NCI-H69 (cell line): ENCODE data around the gene RAP1GAP2.

Experiments used
- DNase-seq: peaks from one replicate; lab custom pipeline; 2025; lab: John Stamatoyannopoulos, UW

The RAP1GAP2 gene

DNA sequence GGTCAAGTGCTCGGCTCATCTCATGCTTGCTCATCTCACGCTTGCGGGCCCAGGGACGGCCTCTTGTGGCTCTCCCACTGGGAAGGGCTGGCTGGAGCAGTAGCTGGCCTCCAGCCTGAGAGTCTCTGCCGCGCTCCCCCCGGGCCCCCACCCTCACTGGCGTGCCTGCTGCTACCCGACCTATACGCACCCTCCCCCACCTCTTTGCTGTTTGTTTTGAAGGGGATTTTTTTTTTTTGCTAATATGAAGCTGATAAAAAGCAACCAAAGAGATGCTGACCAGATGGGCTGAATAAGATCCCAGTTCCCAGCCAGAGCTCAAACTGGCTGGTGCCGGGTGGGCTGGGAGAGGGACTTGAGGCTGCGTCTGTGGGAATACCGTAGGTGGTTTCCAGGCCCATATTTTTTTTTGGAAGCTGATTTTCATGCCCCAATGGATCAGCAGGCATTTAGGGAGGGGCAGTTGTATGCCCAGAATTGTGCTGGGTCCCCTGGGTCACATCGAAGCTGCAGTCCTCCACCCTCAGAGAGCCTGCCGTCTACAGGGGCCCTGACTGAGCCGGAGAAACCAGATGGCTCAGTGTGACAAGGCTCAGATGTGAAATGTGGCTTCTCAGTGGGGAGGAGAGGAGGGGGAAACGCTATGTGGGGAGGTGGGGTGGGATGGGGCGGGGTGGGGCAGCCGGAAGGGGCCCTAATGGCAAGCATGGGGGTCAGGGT, 115.0 kb downstream of the RAP1GAP2 start:
- no peak for DNase-seq

DNA sequence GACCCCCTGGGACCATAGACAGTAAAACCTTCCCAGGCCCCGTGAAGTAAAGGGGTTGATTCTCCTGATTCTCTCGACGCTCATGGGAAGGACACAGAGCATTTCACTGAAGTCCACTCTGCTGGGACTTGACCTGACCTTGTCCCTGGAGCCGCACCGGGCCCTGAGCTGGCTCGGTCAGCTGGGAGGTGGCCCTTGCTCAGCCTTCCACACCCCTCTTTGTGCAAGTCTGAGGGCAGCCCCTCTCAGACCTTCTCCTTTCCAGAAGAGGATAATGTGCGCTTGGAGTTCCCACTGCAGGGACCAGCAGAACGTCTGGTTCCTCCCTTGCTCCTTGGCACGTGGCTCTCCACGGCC, 115.5 kb downstream of the RAP1GAP2 start:
- DNase-seq, result no peak

DNA sequence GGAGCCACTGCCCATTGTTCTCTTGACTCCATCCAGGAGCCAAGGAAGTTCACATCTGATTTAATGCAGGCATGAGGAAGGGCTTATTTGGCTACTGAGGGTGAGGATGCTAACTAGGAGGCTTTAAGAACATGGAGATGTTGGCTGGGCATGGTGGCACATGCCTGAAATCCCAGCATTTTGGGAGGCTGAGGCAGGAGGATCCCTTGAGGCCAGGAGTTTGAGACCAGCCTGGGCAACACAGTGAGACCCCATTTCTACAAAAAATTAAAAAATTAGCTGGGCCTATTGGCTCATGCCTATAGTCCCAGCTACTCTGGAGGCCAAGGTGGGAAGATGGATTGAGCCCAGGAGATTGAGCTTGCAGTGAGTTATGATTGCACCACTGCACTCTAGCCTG, 116.5 kb downstream of the RAP1GAP2 start:
- no peak for DNase-seq

DNA sequence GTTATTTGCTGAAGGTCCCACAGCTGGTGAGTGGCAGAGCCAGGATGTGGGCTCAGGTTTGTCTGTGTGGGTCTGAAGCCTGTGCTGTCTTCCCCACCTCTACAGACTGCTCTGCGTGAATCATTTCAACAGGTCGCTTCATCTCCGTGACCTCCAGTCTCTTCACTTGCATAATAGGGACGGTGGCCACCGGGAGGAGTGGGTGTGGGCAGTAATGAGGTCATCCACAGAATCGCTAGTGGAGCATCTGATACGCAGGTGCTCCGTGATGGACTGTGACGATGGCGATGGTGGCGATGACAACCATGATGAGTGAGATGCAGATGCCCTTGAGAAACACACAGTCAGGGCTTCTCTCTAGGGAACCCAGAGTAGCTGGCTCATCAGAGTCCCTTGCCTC, 120.2 kb downstream of the RAP1GAP2 start:
- DNase-seq, result no peak

DNA sequence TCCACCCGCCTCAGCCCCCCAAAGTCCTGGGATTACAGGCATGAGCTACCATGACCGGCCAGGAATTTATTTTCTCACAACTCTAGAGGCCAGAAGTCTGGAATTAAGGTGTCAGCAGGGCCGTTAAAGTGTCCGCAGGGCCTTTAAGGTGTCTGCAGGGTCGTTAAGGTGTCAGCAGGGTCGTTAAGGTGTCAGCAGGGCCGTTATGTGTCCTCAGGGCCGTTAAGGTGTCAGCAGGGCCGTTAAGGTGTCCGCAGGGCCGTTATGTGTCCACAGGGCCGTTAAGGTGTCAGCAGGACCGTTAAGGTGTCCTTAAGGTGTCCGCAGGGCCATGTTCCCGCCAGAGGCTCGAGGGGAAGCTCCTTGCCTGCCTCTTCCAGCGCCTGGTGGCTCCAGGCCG, 125.2 kb downstream of the RAP1GAP2 start:
- DNase-seq, result no peak

DNA sequence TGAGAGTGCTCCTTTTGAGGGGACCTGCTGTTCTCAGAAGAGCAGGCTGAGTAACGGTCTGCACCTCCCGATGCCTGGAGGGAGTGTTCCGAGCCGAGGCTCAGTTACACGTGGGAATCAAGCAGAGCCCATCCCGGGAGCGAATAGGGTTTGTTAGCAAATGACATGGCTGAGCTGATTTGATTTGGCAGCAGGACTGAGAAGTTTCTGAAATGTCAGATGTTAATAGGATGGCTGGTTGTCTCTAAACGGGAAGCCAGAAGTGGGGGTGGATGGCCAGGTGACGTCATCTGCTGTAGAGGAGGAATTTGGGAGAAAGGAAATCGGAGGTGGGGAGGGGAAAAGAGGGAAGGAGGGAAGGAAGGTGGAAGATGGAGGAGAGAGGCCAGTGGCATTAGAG, 128.0 kb downstream of the RAP1GAP2 start:
- DNase-seq, result no peak

DNA sequence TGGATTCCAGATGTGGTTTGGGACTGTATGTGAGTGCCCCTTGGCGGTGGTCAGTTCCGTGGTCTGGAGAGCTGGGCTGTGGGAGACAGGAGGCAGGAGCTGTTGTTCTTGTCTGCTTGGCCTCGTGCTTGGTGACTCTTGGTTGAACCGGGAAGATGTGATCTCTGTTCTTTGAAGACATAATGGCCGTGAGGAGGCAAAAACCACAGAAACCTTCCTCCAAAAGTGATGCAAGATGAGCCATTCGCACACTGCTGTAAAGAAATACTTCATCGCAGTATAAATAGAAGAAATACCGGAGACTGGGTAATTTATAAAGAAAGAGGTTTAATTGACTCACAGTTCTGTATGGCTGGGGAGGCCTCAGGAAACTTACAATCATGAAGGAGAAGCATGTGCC, 128.8 kb downstream of the RAP1GAP2 start:
- no peak for DNase-seq

DNA sequence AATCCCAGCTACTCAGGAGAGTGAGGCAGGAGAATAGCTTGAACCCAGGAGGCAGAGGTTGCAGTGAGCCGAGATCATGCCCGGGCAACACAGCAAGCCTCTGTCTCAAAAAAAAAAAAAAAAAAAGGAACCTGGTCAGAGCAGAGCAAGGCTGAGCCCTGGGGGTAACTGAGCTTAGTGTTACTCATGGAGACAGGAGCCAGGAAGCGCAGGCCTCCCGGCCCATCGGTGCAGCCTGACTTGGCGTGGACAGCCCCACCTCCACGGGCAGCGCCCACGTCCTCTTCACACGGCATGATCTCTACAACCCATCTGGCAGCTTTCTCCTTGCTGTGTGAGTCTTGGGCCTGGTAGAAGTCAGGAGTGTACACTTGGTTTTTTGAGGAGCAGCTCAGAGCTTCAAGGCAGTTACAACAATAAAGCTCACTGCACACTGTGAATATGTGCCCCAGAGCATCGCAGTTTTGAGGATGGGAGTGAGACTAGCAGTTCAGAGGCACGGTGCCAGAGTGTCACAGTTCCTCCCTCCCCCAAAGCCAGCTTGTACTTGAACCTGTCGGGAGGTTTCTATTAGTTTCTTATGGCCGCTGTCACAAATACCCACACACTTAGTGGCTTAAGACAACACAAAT, 129.9 kb downstream of the RAP1GAP2 start:
- no peak for DNase-seq

DNA sequence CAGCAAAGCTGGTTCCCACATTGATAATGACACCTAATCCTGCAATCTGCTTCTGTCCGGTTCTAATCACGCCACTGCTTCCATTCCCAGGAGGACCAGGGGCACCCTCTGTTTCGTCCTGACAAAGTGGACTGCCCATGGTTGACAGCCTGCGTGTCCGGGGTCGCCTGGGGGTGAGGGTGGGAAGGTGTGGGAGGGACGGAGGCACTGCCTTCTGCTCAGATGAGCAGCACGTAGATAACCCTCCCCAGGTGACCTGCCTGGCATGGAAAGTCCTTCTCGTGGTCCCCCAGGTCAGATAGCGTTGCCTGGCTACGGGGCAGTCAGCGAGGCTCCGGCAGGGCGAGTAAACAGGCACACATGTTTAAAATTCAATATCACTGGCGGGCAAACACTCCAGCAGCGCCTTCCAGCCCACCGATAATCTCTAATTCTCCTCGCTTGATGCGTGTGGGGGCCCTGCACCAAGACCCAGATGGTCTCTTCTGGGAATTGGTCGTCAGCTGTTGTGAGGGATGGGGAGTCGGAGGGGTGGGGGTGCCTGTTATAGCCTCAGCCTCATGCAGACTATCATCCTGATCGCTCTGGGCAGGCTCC, 132.2 kb downstream of the RAP1GAP2 start:
- DNase-seq, result no peak

DNA sequence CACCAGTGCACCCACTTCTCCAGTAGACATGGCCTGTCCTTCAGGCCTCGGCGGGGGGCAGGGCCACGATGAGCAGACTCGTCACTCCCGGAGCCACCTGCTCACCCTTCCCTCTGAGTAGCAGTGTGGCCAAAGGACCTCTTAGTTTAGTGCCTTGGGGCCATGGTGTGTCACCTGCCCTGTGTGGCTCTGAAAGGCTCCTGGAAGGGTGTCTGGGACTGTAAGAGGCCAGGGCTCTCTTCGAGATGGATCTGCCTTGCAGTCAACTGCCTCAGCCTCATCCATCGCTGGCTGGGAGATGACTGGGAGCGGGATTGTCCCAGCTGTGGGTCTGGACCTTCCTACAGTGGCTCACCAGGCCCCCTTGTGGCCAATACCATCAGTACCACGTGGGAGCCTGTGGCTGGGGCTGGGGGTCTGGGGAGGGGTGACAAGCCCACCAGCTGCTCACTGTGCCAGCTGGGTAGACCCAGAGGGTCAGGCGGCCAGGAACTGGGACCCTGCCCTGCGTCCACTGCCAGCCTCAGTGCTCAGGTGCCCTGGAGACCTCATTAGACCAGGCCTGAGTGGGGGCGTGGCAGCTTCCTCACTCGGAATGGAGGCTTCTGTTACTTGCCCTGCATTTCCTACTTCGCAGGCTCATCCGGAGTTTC, 133.8 kb downstream of the RAP1GAP2 start:
- peak; percentile 33 for DNase-seq

DNA sequence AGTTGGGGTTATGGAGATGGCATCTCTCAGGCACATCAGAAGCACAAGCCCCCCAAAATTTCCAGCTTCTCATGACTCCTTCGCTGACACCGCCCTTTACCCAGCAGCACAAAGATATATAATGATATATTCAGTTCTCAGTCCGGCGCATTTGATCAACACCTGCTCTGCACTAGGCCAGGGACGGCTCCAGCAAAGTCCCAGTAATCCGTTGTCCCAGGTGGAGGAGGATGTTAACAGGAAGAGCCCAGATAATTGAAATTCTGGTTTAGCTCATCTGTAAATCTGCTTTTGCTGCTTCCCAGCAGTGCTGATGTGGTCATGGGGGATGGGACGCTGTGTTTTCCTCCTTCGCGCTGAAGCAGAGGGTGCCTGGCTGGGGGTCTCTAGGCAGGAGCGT, 135.6 kb downstream of the RAP1GAP2 start:
- no peak for DNase-seq

DNA sequence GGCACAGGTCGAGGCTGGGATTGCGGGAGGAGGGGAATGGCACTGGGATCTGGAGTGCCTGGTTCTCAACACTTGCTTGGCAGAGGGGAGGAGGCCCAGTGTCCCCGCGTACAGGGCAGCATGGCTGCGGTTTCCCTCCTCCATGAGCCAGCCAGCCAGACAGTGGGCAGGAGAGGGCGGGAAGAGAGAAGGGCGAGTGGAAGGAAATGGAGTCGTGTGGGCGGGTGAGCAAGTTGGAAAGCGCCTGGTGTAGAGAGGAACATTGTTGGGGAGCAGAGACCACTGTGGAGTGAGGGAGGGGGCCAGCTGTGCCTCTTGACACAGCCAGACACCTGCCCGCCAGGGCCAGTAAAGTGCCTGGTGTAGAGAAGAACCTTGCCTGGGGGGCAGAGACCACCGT, 136.7 kb downstream of the RAP1GAP2 start:
- no peak for DNase-seq

DNA sequence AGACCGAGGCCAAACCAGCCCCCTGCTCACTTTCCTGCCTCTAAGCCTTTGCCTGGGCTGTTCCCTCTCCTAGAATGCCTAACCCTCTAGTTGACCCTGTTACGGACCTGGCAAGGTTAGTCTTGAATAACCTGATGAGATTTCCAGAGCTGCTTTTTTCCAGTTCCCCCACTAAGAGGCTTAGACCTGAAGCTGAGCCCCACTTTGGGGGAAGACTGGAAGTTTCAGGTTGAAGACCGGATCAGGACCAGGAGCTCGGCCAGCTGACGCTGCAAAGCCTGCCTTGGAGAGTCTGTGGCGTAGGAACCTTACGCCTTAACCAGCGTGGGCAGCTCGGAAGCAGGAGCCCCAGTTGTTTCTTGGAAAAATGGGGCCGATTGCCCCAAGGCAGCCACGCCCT, 137.4 kb downstream of the RAP1GAP2 start:
- DNase-seq, result no peak

DNA sequence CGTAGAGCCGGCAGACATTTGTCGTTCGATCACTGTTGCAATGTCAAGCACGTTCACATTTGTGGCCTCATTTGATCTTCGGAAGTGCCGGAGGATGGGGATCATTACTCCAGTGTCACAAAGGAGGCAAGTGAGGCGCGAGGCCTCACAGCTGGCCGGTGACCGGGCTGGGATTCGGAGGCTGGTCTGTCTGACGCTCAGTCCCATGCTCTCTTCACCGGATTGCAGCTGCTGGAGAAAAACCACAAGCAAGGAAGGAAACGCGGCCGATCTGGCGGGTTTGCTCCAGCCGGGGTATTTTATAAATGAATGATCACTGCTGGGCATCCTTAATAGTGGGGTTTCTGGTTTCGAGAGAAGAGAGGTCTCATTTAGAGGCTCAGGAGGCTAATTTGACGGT, 139.4 kb downstream of the RAP1GAP2 start:
- no peak for DNase-seq

DNA sequence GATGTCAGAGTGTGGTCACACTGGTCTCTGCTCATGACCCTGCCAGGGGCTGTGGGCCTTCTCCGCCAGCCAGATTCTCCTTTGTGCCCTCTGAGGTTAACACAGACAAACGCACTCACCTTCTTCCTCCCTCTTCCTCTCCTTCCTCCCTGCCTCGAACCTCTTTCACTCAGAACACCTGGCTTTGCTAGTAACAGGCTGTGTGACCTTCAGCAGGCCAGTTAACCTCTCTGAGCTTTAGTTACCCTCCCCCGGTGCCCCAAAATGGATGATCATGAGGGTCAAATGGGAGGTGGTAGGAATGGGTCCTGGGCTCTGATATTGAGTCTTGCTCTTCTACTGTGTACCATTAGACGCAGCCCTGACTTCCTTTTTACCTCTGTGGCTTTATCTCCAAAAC, 140.1 kb downstream of the RAP1GAP2 start:
- DNase-seq, result no peak

DNA sequence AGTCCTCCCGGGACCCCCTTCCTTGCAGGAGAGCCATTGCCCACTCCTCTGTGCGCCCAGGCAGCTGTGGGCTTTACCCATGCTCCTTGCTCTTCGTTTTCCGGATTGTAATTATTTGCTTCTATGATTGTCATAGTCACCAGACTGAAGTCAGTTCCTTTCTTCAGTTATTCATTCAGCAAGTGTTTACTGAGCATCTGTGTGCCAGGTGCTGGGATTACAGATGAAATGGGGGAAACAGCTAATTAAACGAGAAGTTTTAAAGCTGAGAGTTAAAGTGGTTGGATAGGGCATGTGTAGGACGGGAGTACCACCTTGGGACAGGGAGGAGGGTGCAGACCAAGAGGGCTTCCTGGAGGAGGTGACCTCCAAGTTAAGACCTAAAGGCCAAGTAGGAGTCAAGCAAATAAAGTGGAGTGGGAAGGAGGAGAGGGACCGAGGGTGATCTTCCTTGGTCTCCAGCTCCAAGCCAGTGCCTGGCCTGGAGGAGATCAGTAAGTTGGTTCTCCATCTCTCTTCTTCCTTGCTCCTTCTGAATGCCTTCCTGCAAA, 140.6 kb downstream of the RAP1GAP2 start:
- peak; percentile 8 for DNase-seq

DNA sequence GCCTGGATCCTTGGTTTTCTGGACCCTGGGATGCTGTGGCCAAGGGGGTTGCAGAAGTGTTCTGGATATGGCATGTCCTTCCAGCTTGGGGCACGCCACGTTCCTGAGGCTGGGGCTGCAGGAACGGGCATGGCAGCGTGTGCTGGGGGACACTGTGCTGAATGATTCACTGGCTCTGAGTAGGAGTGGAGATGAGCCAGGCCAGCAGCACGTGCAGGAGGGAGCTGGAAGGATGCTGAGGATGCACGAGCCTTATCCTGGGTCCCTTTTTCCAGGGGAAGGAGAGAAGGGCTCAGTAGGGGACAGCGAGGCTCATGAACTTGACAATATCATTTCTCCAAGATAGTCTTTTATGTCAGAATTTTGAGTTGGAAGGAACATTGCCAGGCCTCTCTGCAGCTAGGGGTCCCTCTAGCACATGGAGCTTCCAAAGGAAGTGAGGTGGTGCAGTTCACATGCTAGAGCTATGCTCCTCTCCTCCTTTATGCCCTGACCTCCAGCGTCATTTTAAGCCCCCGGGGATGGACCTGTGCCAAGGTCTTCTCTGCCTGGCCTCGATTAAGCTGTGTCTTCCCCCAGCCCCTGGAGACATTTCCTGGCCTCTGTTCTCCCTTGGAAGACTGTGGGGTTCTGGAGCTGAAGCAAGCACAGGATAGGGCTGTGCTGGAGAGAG, 141.2 kb downstream of the RAP1GAP2 start:
- DNase-seq, result peak; percentile 19

DNA sequence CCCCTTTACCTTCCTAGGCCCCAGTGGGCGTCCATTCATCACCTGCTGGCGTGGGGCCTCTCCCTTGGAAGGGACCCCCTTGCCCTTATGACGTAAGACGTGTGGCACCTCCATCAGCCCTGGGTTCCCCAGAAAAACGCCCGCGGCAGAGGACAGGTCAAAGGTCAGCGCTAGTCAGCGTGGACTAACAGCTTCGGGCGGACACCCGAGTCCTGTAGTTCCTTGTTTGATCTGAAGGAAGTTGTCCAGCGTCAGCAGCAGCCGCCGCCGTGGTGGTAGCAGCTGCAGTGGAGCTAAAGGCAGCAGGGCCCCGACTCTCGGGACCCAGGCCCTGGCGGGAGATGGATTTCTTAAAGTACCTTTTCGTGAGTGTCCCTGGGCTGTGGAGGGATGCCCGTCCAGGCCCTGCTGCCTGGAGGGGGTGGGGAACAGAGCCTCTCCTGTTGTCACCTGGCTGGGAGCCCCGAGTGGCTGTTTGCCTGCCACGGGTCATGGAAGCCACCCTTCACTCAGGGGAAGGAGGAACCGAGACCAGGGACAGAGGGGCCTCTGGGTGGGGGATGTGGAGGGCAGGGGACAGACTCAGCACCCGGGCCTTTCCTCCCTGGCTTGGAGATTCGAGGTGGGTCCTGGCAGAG, 143.6 kb downstream of the RAP1GAP2 start:
- DNase-seq, result no peak

DNA sequence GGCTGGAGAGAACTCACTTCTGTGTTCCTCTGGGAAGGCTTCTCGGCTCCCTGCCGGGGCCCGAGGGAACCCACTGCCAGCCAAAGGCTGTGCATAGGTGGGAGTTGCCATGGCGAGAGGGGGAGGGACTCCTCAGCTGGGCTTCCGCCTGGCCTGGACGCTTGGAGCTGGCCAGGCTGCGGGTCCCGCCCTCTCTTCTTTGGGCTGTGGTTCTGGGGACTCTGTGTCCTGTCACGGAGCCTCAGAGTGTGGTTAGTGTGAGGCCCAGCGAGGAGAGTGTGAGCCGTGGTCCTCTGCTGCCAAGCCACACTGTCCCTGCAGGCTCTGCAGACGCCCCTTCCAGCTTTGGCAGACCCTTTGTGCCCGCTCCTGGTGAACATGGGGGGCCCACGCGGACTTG, 144.1 kb downstream of the RAP1GAP2 start:
- DNase-seq, result peak; percentile 5

DNA sequence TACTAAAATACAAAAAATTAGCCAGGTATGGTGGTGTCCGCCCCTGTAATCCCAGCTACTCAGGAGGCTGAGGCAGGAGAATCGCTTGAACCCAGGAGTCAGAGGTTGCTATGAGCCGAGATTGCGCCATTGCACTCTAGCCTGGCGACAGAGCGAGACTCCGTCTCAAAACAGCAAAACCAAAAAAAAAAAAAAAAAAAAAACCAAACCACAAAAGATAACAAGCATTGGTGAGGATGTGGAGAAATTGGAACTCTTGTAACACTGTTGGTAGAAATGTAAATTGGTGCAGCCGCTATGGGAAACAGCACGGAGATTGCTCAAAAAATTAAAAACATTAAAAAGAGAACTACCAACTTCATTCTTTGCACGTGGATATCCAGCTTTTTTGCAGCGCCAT, 147.7 kb downstream of the RAP1GAP2 start:
- DNase-seq, result no peak

DNA sequence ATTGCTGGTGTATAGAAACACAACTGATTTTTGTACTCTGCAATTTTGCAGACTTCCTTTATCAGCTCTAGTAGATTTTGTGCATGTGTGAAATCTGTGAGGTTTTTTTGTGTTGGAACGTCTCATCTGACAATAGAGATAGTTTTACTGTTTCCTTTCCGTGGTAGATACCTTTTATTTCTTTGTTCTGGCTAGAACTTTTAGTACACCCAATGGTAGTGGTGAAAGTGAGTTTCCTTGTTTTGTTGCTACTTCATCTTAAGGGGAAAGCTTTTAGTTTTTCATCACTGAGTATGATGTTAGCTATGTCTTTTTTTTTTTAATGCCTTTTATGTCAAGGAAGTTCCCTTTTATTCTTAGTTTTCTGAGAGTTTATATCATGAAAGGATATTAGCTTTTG, 149.1 kb downstream of the RAP1GAP2 start:
- no peak for DNase-seq

DNA sequence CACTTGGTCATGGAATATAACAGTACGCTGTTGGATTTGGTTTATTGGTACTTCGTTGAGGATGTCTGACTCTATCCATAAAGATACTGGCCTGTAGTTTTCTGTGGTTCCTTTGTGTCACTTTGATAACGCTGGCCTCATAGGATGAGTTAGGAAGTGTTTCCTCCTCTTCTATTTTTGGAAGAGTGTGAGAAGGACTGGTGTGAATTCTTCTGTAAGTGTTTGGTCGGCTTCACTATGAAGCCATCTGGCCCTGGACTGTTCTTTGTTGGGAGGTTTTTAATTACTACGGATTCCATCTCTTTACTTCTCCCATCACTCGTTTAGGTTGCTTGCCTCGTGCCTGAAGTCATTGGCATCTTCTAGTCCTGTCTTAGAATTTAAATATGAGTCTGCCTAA, 149.9 kb downstream of the RAP1GAP2 start:
- DNase-seq, result no peak
